Endodermal cell (in vitro differentiated cells): Measurements from ENCODE around the gene ABCA8. TPM values are rescaled to one million over a fixed set of nuclear protein-coding genes. Genes with fewer than 3 reads are reported as not detected.
A peak's percentile ranks its signal among the peaks of the same experiment; 100 is the strongest.

Source experiments
- DNase-seq: peaks from one replicate; pipeline ENCODE4 v3.0.0-alpha.2; 2017
- H3K27ac ChIP-seq: 2 replicates; pipeline ENCODE4 v1.5.1; 2013; ENCODE audit warnings: mild to moderate bottlenecking, low read depth, low read length, moderate library complexity
- H3K27me3 ChIP-seq: 2 replicates; pipeline ENCODE4 v1.6.1; 2013; ENCODE audit warnings: mild to moderate bottlenecking, low read length, moderate library complexity; ENCODE audit not compliant: insufficient read depth, control insufficient read depth, poor library complexity, severe bottlenecking
- H3K36me3 ChIP-seq: 2 replicates; pipeline ENCODE4 v1.7.0; 2013; ENCODE audit warnings: mild to moderate bottlenecking, low read length, moderate library complexity; ENCODE audit not compliant: control insufficient read depth, insufficient read depth
- H3K4me1 ChIP-seq: one replicate; pipeline ENCODE4 v1.7.0; 2013; ENCODE audit warnings: low read length; ENCODE audit not compliant: control insufficient read depth, insufficient read depth
- H3K4me3 ChIP-seq: 2 replicates; pipeline ENCODE4 v1.5.1; 2013; ENCODE audit warnings: mild to moderate bottlenecking, low read length, moderate library complexity
- H3K9ac ChIP-seq: 2 replicates; pipeline ENCODE4 v1.6.1; 2013; ENCODE audit warnings: mild to moderate bottlenecking, low read length, moderate library complexity; ENCODE audit not compliant: poor library complexity, severe bottlenecking; ENCODE audit errors: extremely low read depth
- H3K9me3 ChIP-seq: 2 replicates; pipeline ENCODE4 v1.6.1; 2013; ENCODE audit warnings: mild to moderate bottlenecking, low read length, moderate library complexity; ENCODE audit not compliant: control insufficient read depth
- H3K27ac Mint-ChIP-seq: 2 replicates; pipeline ENCODE4 v1.8.0; 2020; ENCODE audit warnings: mixed read lengths
- H3K27me3 Mint-ChIP-seq: 2 replicates; pipeline ENCODE4 v1.8.0; 2021; ENCODE audit warnings: mild to moderate bottlenecking, mixed read lengths; ENCODE audit not compliant: insufficient read depth
- H3K36me3 Mint-ChIP-seq: 2 replicates; pipeline ENCODE4 v1.8.0; 2020; ENCODE audit warnings: low read depth, mixed read lengths
- H3K4me1 Mint-ChIP-seq: 2 replicates; pipeline ENCODE4 v1.8.0; 2020; ENCODE audit warnings: mixed read lengths
- H3K4me3 Mint-ChIP-seq: 2 replicates; pipeline ENCODE4 v1.8.0; 2020; ENCODE audit warnings: mild to moderate bottlenecking, moderate library complexity, mixed read lengths
- H3K9me3 Mint-ChIP-seq: 2 replicates; pipeline ENCODE4 v1.8.0; 2020; ENCODE audit warnings: mild to moderate bottlenecking, mixed read lengths
- CTCF ChIP-seq: fragments of 200-600 bp; sonication (generic); conservative IDR thresholded peaks from 2 replicates; pipeline ENCODE4 v1.5.0; 2021; ENCODE audit warnings: antibody characterized with exemption, mild to moderate bottlenecking
- WGBS, 2 experiments: methylation state at CpG; one replicate each; pipeline versions ENCODE4 v1.1.5 to v1.1.7; 2013; ENCODE audit warnings: missing lambda C conversion rate in 2 of 2, mixed read lengths in 1 of 2; ENCODE audit not compliant: insufficient coverage in 1 of 2, insufficient read length in 1 of 2; 5-methylcytosine and 5-hydroxymethylcytosine counted together
- total RNA-seq, 2 donors: library from RNA; stranded (reverse); fragmentation: NEBNext Ultra II Directional in 1 of 2; extraction: Animal tissue kit (Norgen Biotek cat#: 25700) in 1 of 2; gene quantifications; 2 replicates in 1 of 2; 3 replicates in 1 of 2; pipeline ENCODE4 v1.2.1, GENCODE V29; 2021

ABCA8 gene
- total RNA-seq, 2 donors from 2014 or later: not detected

DNA sequence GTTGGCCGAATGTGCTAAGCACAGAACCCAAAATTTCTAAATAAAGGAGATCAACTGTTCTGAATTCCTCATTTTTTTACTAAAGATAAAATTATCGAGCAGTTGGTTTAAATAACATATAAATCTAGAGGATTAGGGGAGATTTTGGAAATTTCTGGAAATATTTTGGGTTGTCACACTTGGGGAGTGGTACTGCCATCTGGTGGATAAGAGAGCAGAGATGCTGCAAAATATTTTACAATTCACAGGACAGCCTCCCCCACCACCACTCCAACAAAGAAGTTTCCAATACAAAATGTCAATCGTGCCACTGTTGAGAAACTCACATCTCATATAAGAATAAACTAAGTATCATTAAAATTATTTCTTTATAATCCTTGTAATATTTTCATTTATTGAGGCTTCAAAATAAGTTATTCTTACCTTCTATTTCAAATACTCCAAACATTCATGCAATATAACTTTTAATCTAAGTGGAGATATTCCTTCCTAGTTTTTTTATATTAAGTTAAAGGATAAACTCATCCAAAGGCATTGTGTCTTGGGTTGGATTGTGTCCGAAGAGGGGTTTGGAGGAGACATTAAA, 17.0 kb upstream of the ABCA8 start:
- Mint-ChIP-seq H3K4me1 (peaks cover 6% of the 10 kb centered on the region), H3K27me3 (peaks cover 1% of the 10 kb centered on the region), H3K27ac (no peak overlapping the region), H3K9me3 (no peaks in the 10 kb centered on the region), H3K4me3 (no peak overlapping the region), H3K36me3 (no peaks in the 10 kb centered on the region)
- no peak for DNase-seq
- peak; percentile 85 for TF ChIP-seq CTCF
- Histone ChIP-seq H3K4me3 (no peak overlapping the region), H3K36me3 (no peaks in the 10 kb centered on the region), H3K27me3 (no peaks in the 10 kb centered on the region), H3K27ac (no peak overlapping the region), H3K9me3 (no peaks in the 10 kb centered on the region), H3K4me1 (no peaks in the 10 kb centered on the region), H3K9ac (no peak overlapping the region)
- 65% methylated on average over 4 of the region's 4 CpGs; no CpG with 5 or more reads in 1 of the 2 experiments for WGBS, 2 experiments

DNA sequence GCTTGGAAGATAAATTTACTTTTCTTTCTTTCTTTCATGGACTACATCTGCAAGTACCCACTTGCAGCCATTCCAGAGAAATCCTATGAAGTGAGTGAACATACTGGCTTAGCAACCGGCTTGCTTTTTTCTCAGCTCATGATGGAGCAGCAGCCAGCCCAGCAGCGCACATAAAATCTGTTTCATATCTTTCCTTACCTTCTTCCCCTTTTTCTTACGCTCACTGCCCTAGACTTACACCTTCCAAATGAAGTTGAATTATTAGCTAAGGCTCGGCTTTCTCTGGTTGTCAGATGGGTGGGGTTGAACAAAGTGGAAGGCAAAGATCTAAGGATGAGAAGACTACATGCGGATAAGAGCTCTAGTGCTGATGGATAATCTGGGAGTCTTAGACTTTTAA, 13.9 kb upstream of the ABCA8 start:
- Mint-ChIP-seq H3K27me3 (peaks cover 2% of the 10 kb centered on the region), H3K4me1 (peaks cover 6% of the 10 kb centered on the region)
- 96 to 100% methylated on average over 1 to 5 of the region's 5 CpGs for WGBS, 2 experiments

GRCh38 chr17:68963958-68964357, 8.8 kb upstream of the ABCA8 start:
- H3K9me3 ChIP-seq: peaks cover 4% of the 10 kb centered on the region
- H3K36me3 ChIP-seq: no peaks in the 10 kb centered on the region
- Mint-ChIP-seq H3K4me1 (no peaks in the 10 kb centered on the region), H3K27ac (no peak overlapping the region), H3K9me3 (no peaks in the 10 kb centered on the region), H3K4me3 (no peak overlapping the region), H3K36me3 (no peaks in the 10 kb centered on the region), H3K27me3 (peaks cover 2% of the 10 kb centered on the region)
- TF ChIP-seq CTCF: no peak
- DNase-seq: no peak
- H3K27ac ChIP-seq: no peak overlapping the region
- no peaks in the 10 kb centered on the region for H3K4me1 ChIP-seq
- WGBS, 2 experiments: 91 to 100% methylated on average over 3 of the region's 4 CpGs
- H3K4me3 ChIP-seq: no peak overlapping the region
- H3K27me3 ChIP-seq: no peaks in the 10 kb centered on the region
- H3K9ac ChIP-seq: no peak overlapping the region

More for the DNA sequence above, 13.9 kb upstream of the ABCA8 start:
- Mint-ChIP-seq H3K9me3 (no peaks in the 10 kb centered on the region), H3K36me3 (no peaks in the 10 kb centered on the region), H3K27ac (no peak overlapping the region), H3K4me3 (no peak overlapping the region)
- Histone ChIP-seq H3K4me1 (no peaks in the 10 kb centered on the region), H3K9me3 (no peaks in the 10 kb centered on the region), H3K4me3 (no peak overlapping the region), H3K9ac (no peak overlapping the region), H3K36me3 (no peaks in the 10 kb centered on the region), H3K27me3 (no peaks in the 10 kb centered on the region), H3K27ac (no peak overlapping the region)
- no peak for DNase-seq
- no peak for TF ChIP-seq CTCF
